ENCODE results near the gene INSYN2B. TPM values are rescaled to one million over a fixed set of nuclear protein-coding genes. Genes with fewer than 3 reads are reported as not detected.

The INSYN2B gene
- total and polyA plus RNA-seq, 2 of the 4 experiments (the other 2 are of a cell fraction), result 9.1 to 33.5 TPM

GRCh38 chr5:169893010-169893409, 87.3 kb downstream of the INSYN2B start:
- ATAC-seq (ENCODE audit: low read depth) (no peak), DNase-seq (no peak)
- Histone ChIP-seq H4K5ac (ENCODE audit: low read depth, low read length) (no peak overlapping the region), H3K9ac (ENCODE audit: low read depth, low read length) (no peak overlapping the region), H3K79me1 (ENCODE audit: low read depth in 1 of 2, low read length in 2 of 2) (peaks cover 6 to 23% of the 10 kb centered on the region in 2 experiments; a peak in 3 of 4 replicates), H3K4me2 (ENCODE audit: low read depth, low read length) (no peak overlapping the region), H4K91ac (ENCODE audit: insufficient read depth, low read depth, low read length) (no peak overlapping the region), H3K36me3 (ENCODE audit: control insufficient read depth, insufficient read depth, low read length) (no peaks in the 10 kb centered on the region), H3K18ac (ENCODE audit: low read depth, low read length) (no peak overlapping the region), H3K4me1 (ENCODE audit: control insufficient read depth, insufficient read depth, low read length) (peaks cover 4% of the 10 kb centered on the region), H2BK120ac (ENCODE audit: low read depth, low read length) (no peak overlapping the region), H2AK9ac (replicated peaks; ENCODE audit: low read depth, low read length, poor library complexity) (no peak overlapping the region), H3K9me1 (ENCODE audit: insufficient read depth, low read length) (no peaks in the 10 kb centered on the region; the same call in 1 of the 2 replicates), H3K9me3 (ENCODE audit: control insufficient read depth, insufficient read depth, low read length) (no peaks in the 10 kb centered on the region), H3K4ac (ENCODE audit: low read depth, low read length) (no peak overlapping the region), H2BK20ac (ENCODE audit: low read depth, low read length) (no peak overlapping the region), H3K56ac (ENCODE audit: extremely low read depth, insufficient read depth, low read length) (no peak overlapping the region), H3K27me3 (ENCODE audit: control insufficient read depth, insufficient read depth, low read length) (no peaks in the 10 kb centered on the region), H2AK5ac (ENCODE audit: low read depth, low read length) (no peak overlapping the region), H2BK15ac (ENCODE audit: low read depth, low read length) (no peak overlapping the region), H3K23ac (ENCODE audit: low read depth, low read length) (no peak overlapping the region), H2BK5ac (ENCODE audit: low read depth, low read length, poor library complexity, severe bottlenecking) (no peak overlapping the region), H3K14ac (replicated peaks; ENCODE audit: low read depth, low read length) (no peak overlapping the region), H3K27ac (ENCODE audit: insufficient read depth, low read length) (no peak overlapping the region), H3K4me3 (ENCODE audit: insufficient read depth, low read depth, low read length) (no peak overlapping the region), H2AFZ (replicated peaks; ENCODE audit: low read length, poor library complexity) (no peak overlapping the region), H4K20me1 (ENCODE audit: insufficient read depth, low read length) (no peaks in the 10 kb centered on the region), H4K8ac (ENCODE audit: low read depth in 2 of 2, low read length in 2 of 2) (no peak overlapping the region)
- intact Hi-C loops (cut with micrococcal nuclease) (no loop called here), dilution Hi-C loops (cut with HindIII; ENCODE audit: low sequenced_read_pairs, unreplicated experiment) (no loop called here), in situ Hi-C loops (cut with MboI; ENCODE audit: low sequenced_read_pairs) (no loop called here)
- ChIA-PET CTCF (interaction anchor here (1.3 kb wide), 1 partner anchor 16 kb away, joined by 4 read pairs; no protein-coding TSS in a partner anchor), POLR2A (ENCODE audit: unreplicated experiment) (no interaction called here)
- TF ChIP-seq NFE2L2 (IDR thresholded peaks at IDR 0.05; ENCODE audit: low read depth, low read length) (no peak), SMC3 (IDR thresholded peaks at IDR 0.05; ENCODE audit: low read depth, low read length) (no peak), BHLHE40 (IDR thresholded peaks at IDR 0.05; ENCODE audit: low read depth, low read length) (no peak), RAD21 (IDR thresholded peaks at IDR 0.05; ENCODE audit: low read length) (no peak), RCOR1 (IDR thresholded peaks at IDR 0.05; ENCODE audit: insufficient replicate concordance, low read length) (no peak), MAZ (IDR thresholded peaks at IDR 0.05; ENCODE audit: borderline replicate concordance, low read depth, low read length) (no peak), MXI1 (IDR thresholded peaks at IDR 0.05; ENCODE audit: borderline replicate concordance, low read depth, low read length) (no peak), FOS (IDR thresholded peaks at IDR 0.05; ENCODE audit: low read depth, low read length) (no peak), CHD1 (IDR thresholded peaks at IDR 0.05; ENCODE audit: low read depth, low read length) (no peak), POLR2A (IDR thresholded peaks at IDR 0.05; ENCODE audit: low read depth, low read length) (no peak), CEBPB (IDR thresholded peaks at IDR 0.05; ENCODE audit: low read depth, low read length) (no peak)
- TF ChIP-seq, protein P1, sequence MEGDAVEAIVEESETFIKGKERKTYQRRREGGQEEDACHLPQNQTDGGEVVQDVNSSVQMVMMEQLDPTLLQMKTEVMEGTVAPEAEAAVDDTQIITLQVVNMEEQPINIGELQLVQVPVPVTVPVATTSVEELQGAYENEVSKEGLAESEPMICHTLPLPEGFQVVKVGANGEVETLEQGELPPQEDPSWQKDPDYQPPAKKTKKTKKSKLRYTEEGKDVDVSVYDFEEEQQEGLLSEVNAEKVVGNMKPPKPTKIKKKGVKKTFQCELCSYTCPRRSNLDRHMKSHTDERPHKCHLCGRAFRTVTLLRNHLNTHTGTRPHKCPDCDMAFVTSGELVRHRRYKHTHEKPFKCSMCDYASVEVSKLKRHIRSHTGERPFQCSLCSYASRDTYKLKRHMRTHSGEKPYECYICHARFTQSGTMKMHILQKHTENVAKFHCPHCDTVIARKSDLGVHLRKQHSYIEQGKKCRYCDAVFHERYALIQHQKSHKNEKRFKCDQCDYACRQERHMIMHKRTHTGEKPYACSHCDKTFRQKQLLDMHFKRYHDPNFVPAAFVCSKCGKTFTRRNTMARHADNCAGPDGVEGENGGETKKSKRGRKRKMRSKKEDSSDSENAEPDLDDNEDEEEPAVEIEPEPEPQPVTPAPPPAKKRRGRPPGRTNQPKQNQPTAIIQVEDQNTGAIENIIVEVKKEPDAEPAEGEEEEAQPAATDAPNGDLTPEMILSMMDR (conservative IDR thresholded peaks at IDR 0.05; ENCODE audit: low read depth, low read length), result no peak
- TF ChIP-seq, protein P2, sequence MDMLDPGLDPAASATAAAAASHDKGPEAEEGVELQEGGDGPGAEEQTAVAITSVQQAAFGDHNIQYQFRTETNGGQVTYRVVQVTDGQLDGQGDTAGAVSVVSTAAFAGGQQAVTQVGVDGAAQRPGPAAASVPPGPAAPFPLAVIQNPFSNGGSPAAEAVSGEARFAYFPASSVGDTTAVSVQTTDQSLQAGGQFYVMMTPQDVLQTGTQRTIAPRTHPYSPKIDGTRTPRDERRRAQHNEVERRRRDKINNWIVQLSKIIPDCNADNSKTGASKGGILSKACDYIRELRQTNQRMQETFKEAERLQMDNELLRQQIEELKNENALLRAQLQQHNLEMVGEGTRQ (IDR thresholded peaks at IDR 0.05; ENCODE audit: low read depth, low read length), result no peak
- no TSS peak for BruUV-seq (replicated peaks)
